Retinal pigment epithelial cell (primary cell): Measurements from ENCODE around the gene AHCYL1.

Source experiments
- DNase-seq: peaks from one replicate; pipeline ENCODE4 v3.0.0-alpha.2; 2010; ENCODE audit warnings: low read depth
- H3K4me3 ChIP-seq: 2 replicates; pipeline ENCODE4 v1.5.1; 2011; ENCODE audit warnings: mild to moderate bottlenecking, low read length, control low read depth, moderate library complexity
- CTCF ChIP-seq: conservative IDR thresholded peaks from 2 replicates; pipeline ENCODE4 v1.5.1; 2011; ENCODE audit warnings: low read depth, low read length, control low read depth, inconsistent platforms

Gene AHCYL1

GRCh38 chr1:110067479-110067892 lies 82.9 kb downstream of the AHCYL1 start:
- TF ChIP-seq CTCF = no peak
- no peak overlapping the region for H3K4me3 ChIP-seq
- no peak for DNase-seq

GRCh38 chr1:110067893-110068645 lies 83.5 kb downstream of the AHCYL1 start:
- DNase-seq = no peak
- H3K4me3 ChIP-seq = no peak overlapping the region
- no peak for TF ChIP-seq CTCF

- no peak overlapping the region for H3K4me3 ChIP-seq
- no peak for DNase-seq
- TF ChIP-seq CTCF = no peak
Measured at GRCh38 chr1:110068646-110069403, 84.3 kb downstream of the AHCYL1 start.

GRCh38 chr1:110069404-110070281 lies 85.1 kb downstream of the AHCYL1 start:
- TF ChIP-seq CTCF = no peak
- no peak for DNase-seq
- no peak overlapping the region for H3K4me3 ChIP-seq

- H3K4me3 ChIP-seq = no peak overlapping the region
- TF ChIP-seq CTCF = no peak
- no peak for DNase-seq
Measured at GRCh38 chr1:110070282-110070669, 85.7 kb downstream of the AHCYL1 start.

- no peak within 1 kb of the TSS for H3K4me3 ChIP-seq
- no peak for TF ChIP-seq CTCF
- no peak for DNase-seq
Measured at GRCh38 chr1:110070671-110071242, 86.2 kb downstream of the AHCYL1 start, which contains the start of gene ALX3. Gene ALX3 (minus strand): TSS chr1:110070672. CDS start chr1:110070612, 60 bp downstream.
